Measurements from ENCODE around the gene SPTY2D1. TPM values are rescaled to one million over a fixed set of nuclear protein-coding genes. Genes with fewer than 3 reads are reported as not detected.
"Not testable (repeated sequence)": the region's sequence is repeated elsewhere in the genome, so short reads cannot be mapped to it uniquely, and the experiment has no call there.

The SPTY2D1 gene
- total RNA-seq, 1 donor from 2014 or later = 22.0 TPM

DNA sequence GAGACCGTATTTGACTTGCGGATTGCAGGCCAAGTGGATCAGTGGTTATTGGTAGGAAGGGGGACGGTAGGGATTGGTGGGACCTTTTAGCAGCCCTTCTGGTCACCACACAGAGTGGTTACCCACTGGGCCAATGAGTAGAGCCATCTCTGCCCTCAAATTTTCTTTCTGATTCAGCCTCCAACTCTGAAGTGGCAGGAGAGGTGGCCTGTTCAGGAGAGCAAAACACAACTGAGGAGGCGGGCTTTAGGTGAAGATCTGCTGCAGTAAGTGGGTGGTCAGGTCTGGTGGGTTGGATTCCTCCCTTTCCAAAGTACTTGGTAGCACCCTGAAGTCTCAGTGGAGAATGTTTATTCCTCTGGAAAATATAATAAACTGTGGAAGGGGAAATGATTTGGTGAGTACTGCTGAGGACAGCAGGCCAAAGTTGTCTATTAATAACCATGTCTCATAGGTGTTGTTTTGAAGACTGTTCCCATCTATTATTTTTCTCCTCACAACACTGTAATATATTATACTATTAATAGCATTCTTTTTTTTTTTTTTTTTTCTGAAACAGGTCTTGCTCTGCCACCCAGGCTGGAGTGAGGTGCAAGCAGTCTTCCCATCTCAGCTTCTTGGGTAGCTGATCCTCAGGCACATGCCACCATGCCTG is 33.1 kb downstream of the SPTY2D1 start:
- no peak overlapping the region for H3K4me3 Mint-ChIP-seq
- ChIA-PET CTCF (no interaction called here), POLR2A (no interaction called here)
- ATAC-seq (ENCODE audit: low read depth) (no peak), DNase-seq (no peak)
- H3K27me3 Mint-ChIP-seq = no peaks in the 10 kb centered on the region
- H3K4me1 Mint-ChIP-seq = no peaks in the 10 kb centered on the region
- intact Hi-C loops (cut with micrococcal nuclease) = no loop called here
- H3K9me3 Mint-ChIP-seq = no peaks in the 10 kb centered on the region
- H3K27ac Mint-ChIP-seq = no peak overlapping the region
- peaks cover 3% of the 10 kb centered on the region for H3K36me3 Mint-ChIP-seq (ENCODE audit: low read depth)
- TF ChIP-seq, protein P1, sequence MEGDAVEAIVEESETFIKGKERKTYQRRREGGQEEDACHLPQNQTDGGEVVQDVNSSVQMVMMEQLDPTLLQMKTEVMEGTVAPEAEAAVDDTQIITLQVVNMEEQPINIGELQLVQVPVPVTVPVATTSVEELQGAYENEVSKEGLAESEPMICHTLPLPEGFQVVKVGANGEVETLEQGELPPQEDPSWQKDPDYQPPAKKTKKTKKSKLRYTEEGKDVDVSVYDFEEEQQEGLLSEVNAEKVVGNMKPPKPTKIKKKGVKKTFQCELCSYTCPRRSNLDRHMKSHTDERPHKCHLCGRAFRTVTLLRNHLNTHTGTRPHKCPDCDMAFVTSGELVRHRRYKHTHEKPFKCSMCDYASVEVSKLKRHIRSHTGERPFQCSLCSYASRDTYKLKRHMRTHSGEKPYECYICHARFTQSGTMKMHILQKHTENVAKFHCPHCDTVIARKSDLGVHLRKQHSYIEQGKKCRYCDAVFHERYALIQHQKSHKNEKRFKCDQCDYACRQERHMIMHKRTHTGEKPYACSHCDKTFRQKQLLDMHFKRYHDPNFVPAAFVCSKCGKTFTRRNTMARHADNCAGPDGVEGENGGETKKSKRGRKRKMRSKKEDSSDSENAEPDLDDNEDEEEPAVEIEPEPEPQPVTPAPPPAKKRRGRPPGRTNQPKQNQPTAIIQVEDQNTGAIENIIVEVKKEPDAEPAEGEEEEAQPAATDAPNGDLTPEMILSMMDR (IDR thresholded peaks at IDR 0.05) = no peak

DNA sequence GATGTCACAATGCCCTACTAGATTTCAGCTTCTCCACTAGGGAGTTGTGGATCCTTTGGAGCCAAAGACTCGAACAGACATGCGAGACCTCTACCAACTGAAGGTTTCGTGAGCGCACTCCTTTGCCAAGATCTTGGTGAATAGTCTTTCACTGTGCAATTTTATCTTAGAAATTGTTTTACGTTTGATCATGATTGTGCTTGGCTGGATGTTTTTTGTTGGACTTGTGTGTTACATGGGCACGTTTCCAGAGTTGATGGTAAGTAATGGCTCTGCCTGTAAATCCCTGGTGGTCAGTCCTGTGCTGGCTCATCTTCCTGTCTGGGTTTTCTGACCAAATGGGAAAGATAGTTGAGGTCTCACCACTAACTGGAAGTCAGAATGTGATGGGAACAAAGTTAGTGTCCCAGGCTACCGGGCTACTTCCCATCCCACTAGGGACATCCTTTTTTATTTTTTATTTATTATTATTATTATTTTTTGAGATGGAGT is 34.4 kb downstream of the SPTY2D1 start, which contains the start of gene MISFA:
TSS of gene MISFA (plus strand) at position 51 of the 492 bp plus-strand sequence. CDS start at position 191, 140 bp downstream.
- peaks cover 2% of the 10 kb centered on the region for H3K36me3 Mint-ChIP-seq (ENCODE audit: low read depth)
- no peak for ATAC-seq (ENCODE audit: low read depth)
- intact Hi-C loops (cut with micrococcal nuclease) = no loop called here
- no peak within 1 kb of the TSS for H3K4me3 Mint-ChIP-seq
- no peaks in the 10 kb centered on the region for H3K9me3 Mint-ChIP-seq
- TF ChIP-seq, protein P1 (IDR thresholded peaks at IDR 0.05) = no peak
- CTCF ChIA-PET = no interaction called here
- no peaks in the 10 kb centered on the region for H3K4me1 Mint-ChIP-seq
- POLR2A ChIA-PET = no interaction called here
- DNase-seq = no peak
- H3K27me3 Mint-ChIP-seq = no peaks in the 10 kb centered on the region
- H3K27ac Mint-ChIP-seq = no peak within 1 kb of the TSS

DNA sequence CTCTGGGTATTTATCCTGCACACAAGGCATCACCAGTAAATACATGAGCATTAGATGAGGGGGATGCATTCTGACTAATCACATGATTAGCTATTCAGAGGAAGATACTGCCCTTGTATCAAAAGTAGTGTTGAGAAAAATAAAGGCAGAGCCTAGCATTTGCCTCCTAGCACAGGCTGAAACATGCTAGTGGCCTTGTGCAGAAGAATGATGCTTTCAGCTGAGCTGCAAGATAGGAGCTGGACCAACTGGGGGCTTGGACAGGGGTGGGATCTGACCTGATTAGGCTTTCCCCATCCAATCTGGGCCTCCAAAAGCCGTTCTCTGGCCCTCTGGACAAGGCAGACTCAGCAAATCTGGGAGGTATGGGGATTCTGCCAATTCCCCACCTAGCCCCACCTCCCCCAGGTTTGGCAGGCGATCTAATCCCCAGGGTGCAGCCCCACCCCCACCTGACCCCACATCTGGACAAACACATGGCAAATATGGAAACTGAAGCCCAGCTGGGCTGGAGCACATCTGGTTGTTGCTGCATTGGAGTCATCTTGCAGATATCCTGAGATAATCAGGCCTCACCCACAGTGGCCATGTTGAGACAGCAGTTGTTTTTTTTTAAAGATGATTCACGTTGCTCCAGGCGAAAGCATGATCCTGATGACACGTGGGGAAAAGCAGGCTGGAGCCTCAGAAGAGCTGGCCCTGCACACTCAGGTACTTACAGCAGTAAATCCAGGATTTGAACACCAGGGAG is 39.0 kb downstream of the SPTY2D1 start:
- Mint-ChIP-seq H3K27me3 (no peaks in the 10 kb centered on the region), H3K4me3 (no peak overlapping the region), H3K4me1 (no peaks in the 10 kb centered on the region), H3K9me3 (no peaks in the 10 kb centered on the region), H3K36me3 (ENCODE audit: low read depth) (peaks cover 2% of the 10 kb centered on the region), H3K27ac (no peak overlapping the region)
- intact Hi-C loops (cut with micrococcal nuclease) = no loop called here
- ChIA-PET POLR2A (interaction anchor here (0.5 kb wide), 1 partner anchor 320 kb away, joined by 3 read pairs; no protein-coding TSS in a partner anchor), CTCF (interaction anchor here (0.5 kb wide), 1 partner anchor 33 kb away, joined by 3 read pairs; no protein-coding TSS in a partner anchor)
- ATAC-seq (ENCODE audit: low read depth) (no peak), DNase-seq (no peak)
- TF ChIP-seq, protein P1 (IDR thresholded peaks at IDR 0.05) = no peak

DNA sequence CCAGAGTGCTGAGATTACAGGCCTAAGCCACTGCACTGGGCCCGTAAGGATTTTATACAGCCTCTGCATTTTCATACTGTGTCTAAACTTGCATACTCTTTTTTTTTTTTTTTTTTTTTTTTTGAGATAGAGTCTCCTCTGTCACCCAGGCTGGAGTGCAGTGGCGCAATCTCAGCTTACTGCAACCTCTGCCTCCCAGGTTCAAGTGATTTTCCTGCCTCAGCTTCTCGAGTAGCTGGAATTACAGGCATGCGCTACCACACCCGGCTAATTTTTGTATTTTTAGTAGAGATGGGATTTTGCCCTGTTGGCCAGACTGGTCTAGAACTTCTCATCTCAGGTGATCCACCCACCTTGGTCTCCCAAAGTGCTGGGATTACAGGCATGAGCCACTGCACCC is 40.1 kb downstream of the SPTY2D1 start:
- intact Hi-C loops (cut with micrococcal nuclease); H3K27me3 Mint-ChIP-seq; ATAC-seq (ENCODE audit: low read depth); POLR2A ChIA-PET; H3K4me1 Mint-ChIP-seq; DNase-seq; H3K27ac Mint-ChIP-seq; H3K9me3 Mint-ChIP-seq; CTCF ChIA-PET; H3K36me3 Mint-ChIP-seq (ENCODE audit: low read depth); H3K4me3 Mint-ChIP-seq: not testable (repeated sequence)

DNA sequence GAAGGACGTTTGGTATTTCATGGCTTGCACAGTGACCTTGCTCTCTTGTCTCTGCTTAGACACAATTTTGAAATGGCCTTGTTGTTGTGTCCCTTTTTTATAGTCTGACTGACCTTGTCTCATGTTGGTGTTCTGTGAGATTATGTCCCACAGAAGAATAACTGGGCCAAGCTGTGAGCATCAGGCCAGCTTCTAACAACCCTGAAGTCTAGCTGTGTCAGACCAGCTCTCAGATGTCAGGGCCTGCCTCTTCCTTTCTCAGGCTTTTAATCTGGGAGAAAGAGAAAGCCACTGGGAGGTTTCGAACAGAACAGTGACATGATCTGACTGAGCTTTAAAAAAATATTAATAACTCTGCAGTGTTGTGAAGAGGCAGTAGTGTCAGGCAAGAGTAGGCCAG is 43.6 kb downstream of the SPTY2D1 start:
- H3K4me3 Mint-ChIP-seq = no peak overlapping the region
- POLR2A ChIA-PET = no interaction called here

More for the DNA sequence above, 43.6 kb downstream of the SPTY2D1 start:
- H3K4me1 Mint-ChIP-seq = no peaks in the 10 kb centered on the region
- H3K27me3 Mint-ChIP-seq = no peaks in the 10 kb centered on the region
- CTCF ChIA-PET = no interaction called here
- H3K36me3 Mint-ChIP-seq (ENCODE audit: low read depth) = no peaks in the 10 kb centered on the region
- no peaks in the 10 kb centered on the region for H3K9me3 Mint-ChIP-seq
- no peak for ATAC-seq (ENCODE audit: low read depth)
- DNase-seq = no peak
- TF ChIP-seq, protein P1 (IDR thresholded peaks at IDR 0.05) = no peak
- intact Hi-C loops (cut with micrococcal nuclease) = no loop called here
- peak overlapping the region; percentile 20 for H3K27ac Mint-ChIP-seq

All from activated B cell treated with CpG ODN at 0.5 μM for 24 hours (primary cell).